Measurements from ENCODE around the gene DNAH5. TPM values are rescaled to one million over a fixed set of nuclear protein-coding genes. Genes with fewer than 3 reads are reported as not detected.

The DNAH5 gene
- total and polyA plus RNA-seq, 10 donors = 0.02 to 1.5 (median 0.21) TPM

GRCh38 chr5:13745508-13745907, 199.0 kb downstream of the DNAH5 start:
- no peaks in the 10 kb centered on the region for H3K4me1 ChIP-seq
- H3K27ac ChIP-seq = no peak overlapping the region
- H3K4me3 ChIP-seq = no peak overlapping the region
- TF ChIP-seq POLR2A (IDR thresholded peaks at IDR 0.05) = no peak
- no peak for TF ChIP-seq POLR2AphosphoS5 (IDR thresholded peaks at IDR 0.05)
- TF ChIP-seq CTCF (IDR thresholded peaks at IDR 0.05 in 8 of 11, conservative IDR thresholded peaks at IDR 0.05 in 3 of 11) = no peak
- intact Hi-C loops (cut with DNase I; ENCODE audit: low total_unique reads) = no loop called here
- no peaks in the 10 kb centered on the region for H3K27me3 ChIP-seq (replicated peaks in 1 of 7)
- DNase-seq = no peak
- 35 to 50% (median 48%) methylated on average over 3 of the region's 3 CpGs for WGBS, 5 donors
- H3K36me3 ChIP-seq = no peaks in the 10 kb centered on the region
- peaks cover 0 to 3% (median 0%) of the 10 kb centered on the region in 8 donors for H3K9me3 ChIP-seq

GRCh38 chr5:13740471-13740870, 204.0 kb downstream of the DNAH5 start:
- no peak overlapping the region for H3K4me3 ChIP-seq
- TF ChIP-seq POLR2A (IDR thresholded peaks at IDR 0.05) = no peak
- no peak for TF ChIP-seq CTCF (IDR thresholded peaks at IDR 0.05 in 8 of 11, conservative IDR thresholded peaks at IDR 0.05 in 3 of 11)
- TF ChIP-seq POLR2AphosphoS5 (IDR thresholded peaks at IDR 0.05) = no peak
- H3K9me3 ChIP-seq = peaks cover 0 to 20% (median 3%) of the 10 kb centered on the region in 8 donors
- no peaks in the 10 kb centered on the region for H3K36me3 ChIP-seq
- WGBS, 5 donors = 58 to 74% (median 61%) methylated on average over 2 of the region's 2 CpGs
- no peak overlapping the region for H3K27ac ChIP-seq
- no peaks in the 10 kb centered on the region for H3K4me1 ChIP-seq
- intact Hi-C loops (cut with DNase I; ENCODE audit: low total_unique reads) = no loop called here
- H3K27me3 ChIP-seq (replicated peaks in 1 of 7) = no peaks in the 10 kb centered on the region
- DNase-seq = no peak

DNA sequence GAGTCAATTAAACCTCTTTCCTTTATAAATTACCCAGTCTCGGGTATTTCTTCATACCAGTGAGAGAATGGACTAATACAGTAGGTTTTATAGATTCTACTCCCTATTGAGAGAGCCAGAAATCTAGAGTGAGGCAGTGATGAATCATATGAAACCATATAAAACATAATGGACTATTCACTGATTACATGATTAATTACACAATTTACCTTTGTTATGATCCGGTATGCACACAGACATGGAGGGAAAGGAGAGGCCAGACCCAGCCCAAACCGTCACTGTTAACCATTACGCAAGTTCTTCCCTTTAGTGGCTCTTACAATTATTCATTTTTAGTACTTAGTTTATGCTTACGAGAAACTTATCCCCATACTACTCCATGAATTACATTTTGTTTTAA, 205.0 kb downstream of the DNAH5 start:
- TF ChIP-seq POLR2AphosphoS5 (IDR thresholded peaks at IDR 0.05) (no peak), POLR2A (IDR thresholded peaks at IDR 0.05) (no peak), CTCF (IDR thresholded peaks at IDR 0.05 in 8 of 11, conservative IDR thresholded peaks at IDR 0.05 in 3 of 11) (no peak)

GRCh38 chr5:13735691-13736090, 208.8 kb downstream of the DNAH5 start:
- Histone ChIP-seq H3K27ac (no peak overlapping the region), H3K27me3 (replicated peaks in 1 of 7) (no peaks in the 10 kb centered on the region), H3K4me3 (no peak overlapping the region), H3K36me3 (no peaks in the 10 kb centered on the region), H3K4me1 (no peaks in the 10 kb centered on the region), H3K9me3 (peaks cover 0 to 40% (median 20%) of the 10 kb centered on the region in 8 donors)
- no peak for DNase-seq
- no peak for TF ChIP-seq POLR2A (IDR thresholded peaks at IDR 0.05)
- 90 to 95% (median 93%) methylated on average over 11 of the region's 11 CpGs for WGBS, 5 donors
- intact Hi-C loops (cut with DNase I; ENCODE audit: low total_unique reads) = no loop called here

More for the DNA sequence above, 205.0 kb downstream of the DNAH5 start:
- no peak for DNase-seq
- Histone ChIP-seq H3K27ac (no peak overlapping the region), H3K27me3 (replicated peaks in 1 of 7) (no peaks in the 10 kb centered on the region), H3K9me3 (peaks cover 0 to 29% (median 8%) of the 10 kb centered on the region in 8 donors), H3K4me3 (no peak overlapping the region), H3K4me1 (no peaks in the 10 kb centered on the region), H3K36me3 (no peaks in the 10 kb centered on the region)
- 83 to 87% (median 85%) methylated on average over 5 of the region's 5 CpGs for WGBS, 5 donors
- intact Hi-C loops (cut with DNase I; ENCODE audit: low total_unique reads) = no loop called here

- no peak for DNase-seq
- no peaks in the 10 kb centered on the region for H3K36me3 ChIP-seq
- H3K4me1 ChIP-seq = no peaks in the 10 kb centered on the region
- WGBS, 5 donors = 79 to 85% (median 83%) methylated on average over 6 of the region's 6 CpGs
- H3K9me3 ChIP-seq = peaks cover 0 to 33% (median 18%) of the 10 kb centered on the region in 8 donors
- H3K27me3 ChIP-seq (replicated peaks in 1 of 7) = no peaks in the 10 kb centered on the region
- no peak overlapping the region for H3K27ac ChIP-seq
- TF ChIP-seq POLR2A (IDR thresholded peaks at IDR 0.05) (no peak), POLR2AphosphoS5 (IDR thresholded peaks at IDR 0.05) (no peak), CTCF (IDR thresholded peaks at IDR 0.05 in 8 of 11, conservative IDR thresholded peaks at IDR 0.05 in 3 of 11) (no peak)
- intact Hi-C loops (cut with DNase I; ENCODE audit: low total_unique reads) = no loop called here
- H3K4me3 ChIP-seq = no peak overlapping the region
These were observed 213.3 kb downstream of the DNAH5 start for GRCh38 chr5:13731121-13731628.
